PC-3 (cell line): ENCODE results near the gene CD6. TPM values are rescaled to one million over a fixed set of nuclear protein-coding genes. Genes with fewer than 3 reads are reported as not detected.

ENCODE experiments used
- ATAC-seq: fragments of 200-7000 bp; cut with Tn5 transposase; 2 replicates; pipeline ENCODE4 v1.9.1; 2020; ENCODE audit warnings: mild to moderate bottlenecking, moderate library complexity
- BruUV-seq: library from RNA; stranded (reverse); fragments of 400-500 nt; replicated peaks from 2 replicates; lab custom pipeline; 2021; lab: Mats Ljungman, UMichigan
- CTCF ChIA-PET: fragments of 300-600 bp; sonication (Branson Sonifier 250); formaldehyde crosslinking; loops from one replicate; lab custom pipeline; 2022; ENCODE audit warnings: antibody characterized with exemption; lab: Charles Lee
- POLR2A ChIA-PET: fragments of 300-600 bp; sonication (Branson Sonifier 250); formaldehyde crosslinking; loops from one replicate; lab custom pipeline; 2022; ENCODE audit warnings: antibody characterized with exemption; ENCODE audit not compliant: unreplicated experiment; lab: Charles Lee
- DNase-seq: peaks from one replicate; pipeline ENCODE4 v3.0.0-alpha.2; 2015
- H2AFZ ChIP-seq: fragments of 300-600 bp; sonication (generic); 2 replicates; pipeline ENCODE4 v1.6.0; 2016; ENCODE audit warnings: antibody characterized with exemption, low read length
- H3F3A ChIP-seq: fragments of 300-600 bp; sonication (generic); one replicate; pipeline ENCODE4 v1.6.0; 2017; ENCODE audit warnings: antibody characterized with exemption, low read length, control low read depth, mild to moderate bottlenecking; ENCODE audit not compliant: unreplicated experiment
- H3K27ac ChIP-seq: fragments of 300-600 bp; sonication (generic); 2 replicates; pipeline ENCODE4 v1.5.1; 2016; ENCODE audit warnings: mild to moderate bottlenecking, low read length
- H3K27me3 ChIP-seq: fragments of 300-600 bp; sonication (generic); 2 replicates; pipeline ENCODE4 v1.6.1; 2016; ENCODE audit warnings: low read length, mixed read lengths
- H3K36me3 ChIP-seq: fragments of 300-600 bp; sonication (generic); 2 replicates; pipeline ENCODE4 v1.6.1; 2016; ENCODE audit warnings: low read depth, mixed run types, low read length, mixed read lengths
- H3K4me1 ChIP-seq: fragments of 300-600 bp; sonication (generic); 2 replicates; pipeline ENCODE4 v1.5.1; 2016; ENCODE audit warnings: low read length; ENCODE audit not compliant: insufficient read depth
- H3K4me2 ChIP-seq: fragments of 300-600 bp; sonication (generic); 2 replicates; pipeline ENCODE4 v1.6.0; 2016; ENCODE audit warnings: low read length
- H3K4me3 ChIP-seq: fragments of 300-600 bp; sonication (generic); 2 replicates; pipeline ENCODE4 v1.5.1; 2016; ENCODE audit warnings: mild to moderate bottlenecking, low read length, mixed read lengths
- H3K79me2 ChIP-seq: fragments of 300-600 bp; sonication (generic); 2 replicates; pipeline ENCODE4 v1.6.1; 2017; ENCODE audit warnings: low read length, mixed read lengths
- H3K9ac ChIP-seq: fragments of 300-600 bp; sonication (generic); 2 replicates; pipeline ENCODE4 v1.6.0; 2016; ENCODE audit warnings: mild to moderate bottlenecking, low read length
- H3K9me2 ChIP-seq: fragments of 300-600 bp; sonication (generic); replicated peaks from 2 replicates; pipeline ENCODE4 v1.6.1; 2016; ENCODE audit warnings: mixed run types, low read length, mixed read lengths
- H3K9me3 ChIP-seq: fragments of 300-600 bp; sonication (generic); 2 replicates; pipeline ENCODE4 v1.6.1; 2016; ENCODE audit warnings: low read length, mixed read lengths
- H4K20me1 ChIP-seq: fragments of 300-600 bp; sonication (generic); 2 replicates; pipeline ENCODE4 v1.6.1; 2016; ENCODE audit warnings: low read length, mixed read lengths
- EZH2 ChIP-seq: fragments of 300-600 bp; sonication (generic); IDR thresholded peaks from one replicate; pipeline ENCODE4 v1.6.1; 2017; ENCODE audit warnings: antibody characterized with exemption, mild to moderate bottlenecking, low read length; ENCODE audit not compliant: unreplicated experiment
- EZH2phosphoT487 ChIP-seq: fragments of 300-600 bp; sonication (generic); IDR thresholded peaks from 2 replicates; pipeline ENCODE4 v1.6.1; 2018; ENCODE audit warnings: mild to moderate bottlenecking, antibody characterized with exemption, low read length, borderline replicate concordance
- intact Hi-C: fragments of 100-400 bp; cut with micrococcal nuclease; formaldehyde crosslinking; loops from 2 replicates; pipeline ENCODE4 v1.9.0; 2023
- total RNA-seq: library from RNA; depleted of rRNA; stranded (reverse); fragments of >200 nt; gene quantifications from 2 replicates; pipeline ENCODE4 v1.2.3, GENCODE V29; 2014
- TF ChIP-seq, protein P1 (sequence below): fragments of 300-600 bp; sonication (generic); conservative IDR thresholded peaks from 2 replicates; pipeline ENCODE4 v1.5.1; 2017; ENCODE audit warnings: antibody characterized with exemption, low read depth, mild to moderate bottlenecking, low read length

The CD6 gene
- total RNA-seq, 1 experiment from 2014 or later: not detected

DNA sequence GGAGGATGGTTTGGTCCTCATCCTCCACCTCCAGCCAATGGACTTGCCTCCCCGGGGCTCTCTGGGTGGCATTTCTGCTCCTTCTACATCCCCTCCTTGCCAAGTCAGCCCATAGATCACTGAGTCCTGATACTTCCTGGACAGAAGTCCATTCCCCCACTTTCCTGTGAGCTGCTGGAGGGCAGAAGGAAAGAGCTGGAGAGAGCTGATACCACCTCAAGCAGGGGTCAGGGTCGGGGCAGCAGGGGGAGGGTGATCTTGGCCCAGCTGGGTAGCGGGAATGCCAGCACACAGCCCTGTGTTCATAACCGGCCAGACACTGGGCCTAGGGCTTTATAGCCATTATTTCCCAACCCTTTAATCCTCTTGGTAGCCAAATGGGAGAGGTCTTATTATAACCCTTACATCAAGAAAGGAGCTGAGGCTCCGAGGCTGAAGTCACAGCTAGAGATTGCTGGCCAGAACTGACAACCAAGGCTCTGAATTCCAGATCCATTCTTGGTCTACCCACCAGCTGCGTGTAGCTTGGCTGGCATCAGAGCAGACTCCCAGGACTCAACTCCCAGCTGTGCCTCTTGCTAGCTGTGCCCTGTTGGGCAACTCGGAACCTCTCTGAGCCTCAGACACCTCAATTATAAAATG lies 39.9 kb downstream of the CD6 start:
- no TSS peak for BruUV-seq
- no peak for DNase-seq
- H3K4me3 ChIP-seq: no peak overlapping the region

GRCh38 chr11:61011950-61012736 lies 40.7 kb downstream of the CD6 start:
- ChIA-PET CTCF (no interaction called here), POLR2A (no interaction called here)
- Histone ChIP-seq H3K9me2 (no peaks in the 10 kb centered on the region), H3K27me3 (peaks cover 51% of the 10 kb centered on the region), H3K27ac (no peak overlapping the region), H3F3A (no peaks in the 10 kb centered on the region), H3K36me3 (no peaks in the 10 kb centered on the region), H3K4me1 (no peaks in the 10 kb centered on the region; the same call in 1 of the 2 replicates), H3K4me3 (no peak overlapping the region), H2AFZ (no peak overlapping the region), H3K79me2 (no peaks in the 10 kb centered on the region), H3K9me3 (no peaks in the 10 kb centered on the region), H3K9ac (no peak overlapping the region), H3K4me2 (no peak overlapping the region), H4K20me1 (no peaks in the 10 kb centered on the region)
- TF ChIP-seq EZH2 (no peak), EZH2phosphoT487 (no peak)
- TF ChIP-seq, protein P1, sequence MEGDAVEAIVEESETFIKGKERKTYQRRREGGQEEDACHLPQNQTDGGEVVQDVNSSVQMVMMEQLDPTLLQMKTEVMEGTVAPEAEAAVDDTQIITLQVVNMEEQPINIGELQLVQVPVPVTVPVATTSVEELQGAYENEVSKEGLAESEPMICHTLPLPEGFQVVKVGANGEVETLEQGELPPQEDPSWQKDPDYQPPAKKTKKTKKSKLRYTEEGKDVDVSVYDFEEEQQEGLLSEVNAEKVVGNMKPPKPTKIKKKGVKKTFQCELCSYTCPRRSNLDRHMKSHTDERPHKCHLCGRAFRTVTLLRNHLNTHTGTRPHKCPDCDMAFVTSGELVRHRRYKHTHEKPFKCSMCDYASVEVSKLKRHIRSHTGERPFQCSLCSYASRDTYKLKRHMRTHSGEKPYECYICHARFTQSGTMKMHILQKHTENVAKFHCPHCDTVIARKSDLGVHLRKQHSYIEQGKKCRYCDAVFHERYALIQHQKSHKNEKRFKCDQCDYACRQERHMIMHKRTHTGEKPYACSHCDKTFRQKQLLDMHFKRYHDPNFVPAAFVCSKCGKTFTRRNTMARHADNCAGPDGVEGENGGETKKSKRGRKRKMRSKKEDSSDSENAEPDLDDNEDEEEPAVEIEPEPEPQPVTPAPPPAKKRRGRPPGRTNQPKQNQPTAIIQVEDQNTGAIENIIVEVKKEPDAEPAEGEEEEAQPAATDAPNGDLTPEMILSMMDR: no peak
- DNase-seq (no peak), ATAC-seq (no peak)
- BruUV-seq: no TSS peak
- intact Hi-C loops: no loop called here

More for the DNA sequence above, 39.9 kb downstream of the CD6 start:
- H3K9me2 ChIP-seq: no peaks in the 10 kb centered on the region
- no peak overlapping the region for H2AFZ ChIP-seq
- no peaks in the 10 kb centered on the region for H3K79me2 ChIP-seq
- POLR2A ChIA-PET: no interaction called here
- H3K4me1 ChIP-seq: no peaks in the 10 kb centered on the region; the same call in 1 of the 2 replicates
- CTCF ChIA-PET: no interaction called here
- H3K27me3 ChIP-seq: peaks cover 51% of the 10 kb centered on the region
- intact Hi-C loops: no loop called here
- no peak for ATAC-seq
- H3K4me2 ChIP-seq: no peak overlapping the region
- no peak for TF ChIP-seq EZH2phosphoT487
- TF ChIP-seq, protein P1: no peak
- TF ChIP-seq EZH2: no peak
- H4K20me1 ChIP-seq: no peaks in the 10 kb centered on the region
- H3K9ac ChIP-seq: no peak overlapping the region
- H3K9me3 ChIP-seq: no peaks in the 10 kb centered on the region
- H3K27ac ChIP-seq: no peak overlapping the region
- H3F3A ChIP-seq: no peaks in the 10 kb centered on the region
- no peaks in the 10 kb centered on the region for H3K36me3 ChIP-seq

DNA sequence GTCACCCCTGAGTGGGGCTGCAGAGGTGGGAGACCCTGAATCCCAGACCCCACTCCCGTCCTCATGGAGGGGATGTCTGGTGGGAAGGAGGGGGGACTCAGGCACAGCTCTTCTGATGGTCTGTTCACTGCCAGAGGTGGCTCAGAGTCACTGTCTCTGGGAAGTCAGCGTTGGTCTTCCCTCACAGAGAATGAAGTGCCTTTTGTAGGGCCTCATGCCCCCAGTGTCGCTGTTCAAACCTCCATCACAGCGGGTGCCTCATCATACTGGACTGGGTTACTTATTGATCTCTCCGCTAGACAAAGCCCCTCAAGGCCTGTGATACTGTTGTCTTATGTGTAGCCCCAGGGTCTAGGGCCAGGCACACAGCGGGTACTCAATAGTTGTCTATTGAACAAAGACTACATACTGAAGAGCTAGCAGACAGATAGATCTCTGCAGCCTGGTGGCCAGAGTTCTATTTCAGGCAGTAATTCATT lies 41.3 kb downstream of the CD6 start:
- Histone ChIP-seq H3K4me3 (no peak overlapping the region), H3K9me2 (no peaks in the 10 kb centered on the region), H3K4me1 (no peaks in the 10 kb centered on the region; the same call in 1 of the 2 replicates), H2AFZ (no peak overlapping the region), H3K4me2 (no peak overlapping the region), H3K79me2 (no peaks in the 10 kb centered on the region), H4K20me1 (no peaks in the 10 kb centered on the region), H3F3A (no peaks in the 10 kb centered on the region), H3K36me3 (no peaks in the 10 kb centered on the region), H3K9me3 (no peaks in the 10 kb centered on the region), H3K27ac (no peak overlapping the region), H3K9ac (no peak overlapping the region), H3K27me3 (peaks cover 51% of the 10 kb centered on the region)
- no peak for ATAC-seq
- DNase-seq: no peak
- POLR2A ChIA-PET: no interaction called here
- CTCF ChIA-PET: no interaction called here
- BruUV-seq: no TSS peak
- TF ChIP-seq EZH2: no peak
- no peak for TF ChIP-seq EZH2phosphoT487
- TF ChIP-seq, protein P1: no peak
- intact Hi-C loops: no loop called here
